HG02885 (cell line): ENCODE measurements around the gene HOXB8.
A peak's percentile ranks its signal among the peaks of the same experiment; 100 is the strongest.

Experiments
- ATAC-seq: cut with Tn5 transposase; IDR thresholded peaks from one replicate; pipeline ENCODE4 v1.9.1; 2021; ENCODE audit warnings: mild to moderate bottlenecking; ENCODE audit not compliant: unreplicated experiment, poor library complexity

HOXB8 gene

GRCh38 chr17:48587276-48588073 is 27.6 kb downstream of the HOXB8 start:
- no peak for ATAC-seq

DNA sequence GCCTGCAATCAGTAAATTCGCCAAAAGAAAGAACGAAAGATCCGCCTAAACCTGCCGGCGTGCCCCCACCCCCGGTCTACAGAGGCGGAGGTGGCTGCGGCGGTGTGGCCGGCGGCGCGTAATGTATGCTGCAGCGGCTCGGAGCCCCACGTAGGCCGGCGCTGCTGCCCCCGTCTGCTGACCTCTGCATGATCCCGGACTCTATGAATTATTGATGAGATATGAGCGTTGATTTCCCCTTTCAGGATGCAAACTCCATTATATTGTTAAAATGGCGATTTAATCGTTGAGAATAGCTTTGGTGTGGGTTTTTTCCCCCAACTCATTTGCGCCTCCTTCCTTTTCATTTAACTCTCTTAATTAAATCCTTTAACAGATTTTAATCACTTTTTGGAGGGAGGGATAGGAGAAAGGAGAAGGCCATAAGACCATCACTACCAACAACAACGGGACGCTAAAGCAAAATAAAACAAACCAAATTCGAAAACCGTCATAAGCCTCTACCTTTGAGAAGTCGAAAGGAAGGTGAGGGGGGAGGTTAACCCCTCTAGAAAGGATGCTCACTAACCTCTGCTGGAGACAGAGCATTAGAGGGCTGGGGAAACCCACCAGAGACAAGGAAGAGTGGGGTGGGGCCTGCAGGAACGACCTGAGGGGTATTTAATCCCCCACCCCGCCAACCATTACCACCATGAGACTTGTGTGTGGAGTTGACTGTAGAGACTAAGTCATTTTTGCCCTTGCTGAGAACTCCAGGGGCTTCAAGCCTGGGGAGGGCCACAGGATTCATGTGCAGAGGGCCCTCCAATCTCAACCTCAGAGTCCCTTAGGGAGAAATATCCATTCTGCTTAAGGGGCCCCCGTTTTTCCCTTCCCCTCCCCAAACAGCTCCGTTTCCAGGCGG is 28.5 kb downstream of the HOXB8 start:
- no peak for ATAC-seq

DNA sequence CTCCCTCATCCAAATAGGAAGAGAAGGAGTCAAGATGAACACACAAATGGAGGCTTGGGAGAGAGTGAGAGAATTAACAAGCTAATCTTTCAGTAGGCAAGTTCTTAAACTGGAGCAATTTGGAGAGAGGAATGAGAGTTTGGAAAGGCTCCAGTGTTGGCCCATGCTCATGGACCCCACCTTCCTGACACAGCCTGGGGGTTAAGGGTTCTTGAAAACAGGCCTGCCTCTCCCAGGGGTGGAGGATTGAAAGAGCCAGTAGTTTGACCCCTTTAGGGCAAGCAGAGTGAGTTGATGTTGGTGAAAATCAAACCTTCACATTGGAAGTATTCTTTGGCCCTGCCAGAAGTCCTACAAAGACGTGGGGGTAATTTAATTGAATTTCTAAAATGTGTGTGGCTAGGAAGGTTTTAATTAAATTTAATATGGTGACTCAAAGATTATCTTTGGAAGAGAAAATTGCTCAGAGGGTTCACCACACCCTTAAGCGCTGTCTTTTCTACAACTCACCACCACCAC is 30.8 kb downstream of the HOXB8 start:
- ATAC-seq, result no peak

GRCh38 chr17:48583708-48584222 is 31.3 kb downstream of the HOXB8 start:
- ATAC-seq, result no peak

DNA sequence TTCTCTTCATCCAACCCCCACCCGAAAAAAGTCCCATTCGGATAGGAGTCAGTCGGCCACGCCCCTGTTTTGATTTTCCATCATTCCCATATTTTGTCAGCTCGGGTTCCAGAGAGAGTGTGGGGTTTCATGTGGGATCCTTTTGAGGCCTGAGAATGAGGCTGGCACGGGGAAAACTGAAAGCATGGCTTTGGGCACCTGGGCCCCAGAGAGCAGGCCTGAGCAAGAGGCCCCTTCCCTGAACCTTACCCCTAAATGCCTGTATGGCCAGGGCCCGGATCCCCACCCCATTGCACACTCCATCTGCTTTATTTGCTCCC is 32.4 kb downstream of the HOXB8 start:
- no peak for ATAC-seq

DNA sequence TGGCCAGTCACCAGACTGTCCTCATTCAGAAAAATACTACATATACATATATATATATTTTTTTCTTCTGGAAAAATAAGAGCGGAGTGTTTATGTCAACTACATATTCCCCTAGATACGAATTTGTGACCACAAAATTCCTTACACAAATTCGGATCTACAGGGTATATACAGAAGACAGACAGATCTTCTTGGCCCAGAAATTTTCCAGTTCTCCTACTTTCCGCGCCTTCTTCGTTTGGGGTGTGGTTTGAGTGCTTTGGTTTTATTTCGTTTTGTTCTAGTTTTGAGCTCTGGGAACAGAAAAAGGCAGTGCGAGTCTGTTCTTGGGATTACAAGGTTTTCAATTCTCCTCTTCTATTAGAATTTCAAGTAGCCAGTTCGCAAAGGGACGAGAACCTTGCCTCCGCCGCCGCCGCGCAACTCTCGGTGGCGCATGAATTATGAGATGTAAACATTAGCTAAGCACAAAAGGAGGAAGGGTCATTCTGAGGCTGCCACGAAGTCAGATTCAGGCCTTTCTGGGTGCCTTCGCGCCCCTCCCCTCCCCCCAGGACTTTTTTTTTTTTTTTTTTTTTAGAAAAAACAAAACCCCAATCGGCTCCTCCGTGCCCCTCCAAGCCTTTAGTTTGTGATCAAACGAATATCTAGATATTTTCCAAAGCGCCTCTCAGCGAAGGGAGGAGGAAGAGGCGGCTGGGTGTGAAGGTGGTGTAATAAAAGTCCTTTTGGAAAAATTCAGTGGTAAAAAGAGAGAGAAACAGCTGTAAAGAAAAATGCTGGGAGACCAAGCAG is 35.1 kb downstream of the HOXB8 start:
- no peak for ATAC-seq

DNA sequence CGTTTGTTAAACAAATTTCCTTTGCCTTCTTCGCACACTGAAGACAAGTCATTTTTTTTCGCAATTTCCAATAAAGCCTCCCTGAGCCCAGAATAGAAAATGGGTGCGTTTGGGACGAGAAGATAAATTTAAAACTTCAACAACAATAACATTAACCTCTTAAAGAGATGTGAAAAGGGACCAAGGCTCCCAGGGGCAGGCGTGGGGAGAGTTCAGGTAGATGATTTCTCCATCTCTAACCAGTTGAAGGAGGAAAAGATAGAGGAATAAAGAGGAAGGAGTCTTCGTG is 35.7 kb downstream of the HOXB8 start:
- no peak for ATAC-seq

- ATAC-seq, result peak; percentile 47
Measured at GRCh38 chr17:48578616-48579470, 36.2 kb downstream of the HOXB8 start.

GRCh38 chr17:48577946-48578615 is 37.0 kb downstream of the HOXB8 start, which contains the start of gene HOXB4:
Gene HOXB4, minus strand, starts transcription at chr17:48578350. Its CDS starts 31 bp downstream, at chr17:48578319.
- ATAC-seq, result peak; percentile 62

- no peak for ATAC-seq
Measured at GRCh38 chr17:48577330-48577945, 37.7 kb downstream of the HOXB8 start.

- ATAC-seq, result no peak
Measured at GRCh38 chr17:48576479-48577309, 38.4 kb downstream of the HOXB8 start.

DNA sequence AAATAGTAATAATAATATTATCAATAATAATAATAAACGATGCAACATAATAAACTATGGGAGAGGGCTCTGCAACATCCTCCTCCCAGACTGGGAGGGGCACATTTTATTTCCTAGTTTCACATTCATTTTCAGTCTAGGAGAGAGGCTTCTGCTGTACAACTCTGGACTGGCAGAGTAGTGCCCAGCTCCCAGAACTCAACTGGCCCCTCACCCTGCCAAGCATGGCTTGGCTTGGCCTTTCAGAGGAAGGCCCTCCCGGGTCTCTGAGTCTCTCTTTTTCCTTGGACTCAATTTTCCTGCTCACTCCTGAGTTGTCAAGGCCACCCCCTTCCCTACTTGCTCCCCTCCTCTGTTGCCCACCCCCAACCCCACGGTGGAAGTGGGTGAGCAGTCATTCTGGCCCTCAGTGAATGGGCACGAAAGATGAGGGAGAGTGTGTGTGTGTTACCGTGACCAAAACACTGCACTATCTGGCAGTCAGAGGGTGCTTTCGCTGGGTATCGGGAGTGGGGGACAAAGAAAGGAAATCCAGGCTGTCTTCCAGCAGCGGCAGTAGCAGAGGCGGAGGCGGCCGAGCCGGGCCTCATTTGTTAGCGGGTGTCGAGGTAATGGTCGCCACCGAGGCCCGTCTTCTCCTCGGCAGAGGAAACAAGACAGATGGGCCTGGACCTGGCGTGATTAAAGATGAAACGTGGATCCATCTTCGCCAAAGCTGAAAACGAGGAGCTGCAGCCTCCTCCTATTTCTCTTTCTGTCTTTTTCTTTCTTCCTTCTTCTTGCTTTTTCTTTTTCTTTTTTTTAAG is 39.2 kb downstream of the HOXB8 start:
- no peak for ATAC-seq

GRCh38 chr17:48575066-48575582 is 40.0 kb downstream of the HOXB8 start:
- no peak for ATAC-seq

DNA sequence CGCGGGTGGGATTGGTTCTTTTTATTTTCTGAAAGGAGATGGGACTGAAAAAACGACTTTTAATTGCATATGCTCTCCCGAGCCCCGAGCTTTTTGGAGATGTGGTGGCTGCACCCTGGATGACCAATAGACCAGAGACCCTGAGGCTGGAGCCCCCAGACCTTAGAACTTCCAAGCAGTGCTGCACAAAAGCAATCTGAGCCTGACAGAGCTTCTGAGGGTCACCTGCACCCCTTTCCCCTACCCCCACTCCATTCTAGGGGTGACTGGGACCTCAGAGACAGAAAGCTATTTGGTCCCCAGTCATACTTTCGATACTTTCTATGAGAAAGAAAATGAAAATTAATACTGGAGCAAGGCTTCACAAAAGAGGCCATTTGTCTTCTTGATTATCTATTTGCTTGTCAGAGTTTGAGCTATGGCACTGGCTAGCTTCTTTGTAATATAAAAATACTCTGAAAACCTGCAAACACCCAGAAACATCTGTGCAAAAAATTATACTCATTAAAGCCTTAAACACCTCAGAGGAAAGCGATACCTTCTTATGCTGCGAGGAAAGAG is 40.5 kb downstream of the HOXB8 start:
- no peak for ATAC-seq

GRCh38 chr17:48571826-48572417 is 43.2 kb downstream of the HOXB8 start:
- ATAC-seq, result no peak
